ENCODE measurements around the gene C11orf58. TPM values are rescaled to one million over a fixed set of nuclear protein-coding genes. Genes with fewer than 3 reads are reported as not detected.

Gene C11orf58
- total RNA-seq, 1 donor from 2014 or later: 143 TPM

DNA sequence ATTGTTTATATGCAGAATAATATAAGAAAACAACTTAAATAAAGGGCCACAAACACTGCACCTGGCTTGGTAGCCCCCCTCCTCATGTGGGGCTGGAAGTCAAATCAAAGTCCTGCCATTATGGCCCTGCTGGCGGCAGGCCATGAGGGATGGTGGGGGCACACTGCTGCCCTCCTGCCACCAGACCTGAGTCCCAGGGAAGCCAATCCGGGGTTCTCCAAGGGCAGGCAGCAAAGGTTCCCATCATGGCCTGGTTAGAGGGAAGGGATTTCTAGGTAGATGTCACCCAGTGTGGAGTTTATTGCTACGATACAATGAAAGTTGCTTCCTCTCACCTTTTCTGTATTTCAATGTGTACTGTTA is 39.1 kb downstream of the C11orf58 start:
- Mint-ChIP-seq H3K27me3 (ENCODE audit: unreplicated experiment) (no peaks in the 10 kb centered on the region), H3K9me3 (ENCODE audit: unreplicated experiment) (no peaks in the 10 kb centered on the region), H3K4me1 (ENCODE audit: unreplicated experiment) (peaks cover 3% of the 10 kb centered on the region), H3K4me3 (ENCODE audit: unreplicated experiment) (no peak overlapping the region), H3K36me3 (ENCODE audit: unreplicated experiment) (peaks cover 2% of the 10 kb centered on the region), H3K27ac (ENCODE audit: unreplicated experiment) (no peak overlapping the region)
- peak; percentile 56 for DNase-seq (ENCODE audit: extremely low spot score, unreplicated experiment)
- TF ChIP-seq, protein P1, sequence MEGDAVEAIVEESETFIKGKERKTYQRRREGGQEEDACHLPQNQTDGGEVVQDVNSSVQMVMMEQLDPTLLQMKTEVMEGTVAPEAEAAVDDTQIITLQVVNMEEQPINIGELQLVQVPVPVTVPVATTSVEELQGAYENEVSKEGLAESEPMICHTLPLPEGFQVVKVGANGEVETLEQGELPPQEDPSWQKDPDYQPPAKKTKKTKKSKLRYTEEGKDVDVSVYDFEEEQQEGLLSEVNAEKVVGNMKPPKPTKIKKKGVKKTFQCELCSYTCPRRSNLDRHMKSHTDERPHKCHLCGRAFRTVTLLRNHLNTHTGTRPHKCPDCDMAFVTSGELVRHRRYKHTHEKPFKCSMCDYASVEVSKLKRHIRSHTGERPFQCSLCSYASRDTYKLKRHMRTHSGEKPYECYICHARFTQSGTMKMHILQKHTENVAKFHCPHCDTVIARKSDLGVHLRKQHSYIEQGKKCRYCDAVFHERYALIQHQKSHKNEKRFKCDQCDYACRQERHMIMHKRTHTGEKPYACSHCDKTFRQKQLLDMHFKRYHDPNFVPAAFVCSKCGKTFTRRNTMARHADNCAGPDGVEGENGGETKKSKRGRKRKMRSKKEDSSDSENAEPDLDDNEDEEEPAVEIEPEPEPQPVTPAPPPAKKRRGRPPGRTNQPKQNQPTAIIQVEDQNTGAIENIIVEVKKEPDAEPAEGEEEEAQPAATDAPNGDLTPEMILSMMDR (IDR thresholded peaks at IDR 0.05): no peak

DNA sequence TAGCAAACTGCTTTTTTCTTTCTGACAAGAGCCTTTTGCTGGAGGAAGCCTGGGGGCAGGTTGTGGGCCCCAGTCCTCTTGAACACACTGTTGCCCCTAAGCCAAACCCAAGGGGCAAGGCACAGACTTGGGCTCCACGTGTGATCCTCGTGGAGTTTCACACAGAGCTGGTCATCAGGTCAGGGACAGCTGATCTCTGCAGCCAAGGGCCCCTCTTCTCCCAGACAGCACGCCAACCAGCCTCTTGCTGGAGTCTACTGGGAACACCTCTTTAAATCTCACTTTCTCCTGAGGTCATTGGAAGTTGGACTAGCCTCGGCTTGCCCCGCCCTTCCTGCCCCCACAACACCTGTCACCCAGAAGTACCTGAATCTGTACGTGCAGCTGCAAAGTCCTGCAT is 39.8 kb downstream of the C11orf58 start:
- TF ChIP-seq, protein P1 (IDR thresholded peaks at IDR 0.05): no peak
- H3K4me3 Mint-ChIP-seq (ENCODE audit: unreplicated experiment): no peak overlapping the region
- H3K4me1 Mint-ChIP-seq (ENCODE audit: unreplicated experiment): peaks cover 3% of the 10 kb centered on the region
- DNase-seq (ENCODE audit: extremely low spot score, unreplicated experiment): peak; percentile 65
- H3K9me3 Mint-ChIP-seq (ENCODE audit: unreplicated experiment): no peaks in the 10 kb centered on the region
- H3K27me3 Mint-ChIP-seq (ENCODE audit: unreplicated experiment): no peaks in the 10 kb centered on the region
- H3K27ac Mint-ChIP-seq (ENCODE audit: unreplicated experiment): no peak overlapping the region
- peaks cover 2% of the 10 kb centered on the region for H3K36me3 Mint-ChIP-seq (ENCODE audit: unreplicated experiment)

DNA sequence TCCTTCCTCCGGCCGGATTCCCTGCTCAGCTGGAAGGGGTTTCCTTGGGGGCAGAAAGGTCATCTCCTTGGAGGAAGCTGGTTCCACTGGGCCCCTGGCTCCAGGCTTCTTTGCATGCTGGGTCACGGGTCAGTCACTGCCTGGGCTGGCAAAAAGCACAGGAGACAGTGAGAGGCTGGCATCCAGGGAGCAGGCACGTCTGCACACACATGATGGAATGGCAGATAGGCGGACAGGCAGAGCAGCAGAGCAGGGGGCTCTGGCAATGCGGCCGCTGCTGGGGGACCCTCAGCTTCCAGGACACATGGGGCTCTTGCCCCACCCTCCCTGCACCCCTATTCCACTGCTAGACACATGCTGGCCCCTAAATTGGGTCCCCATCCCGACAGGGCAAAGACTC is 40.4 kb downstream of the C11orf58 start:
- peak; percentile 78 for DNase-seq (ENCODE audit: extremely low spot score, unreplicated experiment)
- Mint-ChIP-seq H3K27ac (ENCODE audit: unreplicated experiment) (no peak overlapping the region), H3K4me3 (ENCODE audit: unreplicated experiment) (no peak overlapping the region), H3K27me3 (ENCODE audit: unreplicated experiment) (no peaks in the 10 kb centered on the region), H3K36me3 (ENCODE audit: unreplicated experiment) (peaks cover 2% of the 10 kb centered on the region), H3K4me1 (ENCODE audit: unreplicated experiment) (peaks cover 3% of the 10 kb centered on the region), H3K9me3 (ENCODE audit: unreplicated experiment) (no peaks in the 10 kb centered on the region)
- TF ChIP-seq, protein P1 (IDR thresholded peaks at IDR 0.05): no peak

DNA sequence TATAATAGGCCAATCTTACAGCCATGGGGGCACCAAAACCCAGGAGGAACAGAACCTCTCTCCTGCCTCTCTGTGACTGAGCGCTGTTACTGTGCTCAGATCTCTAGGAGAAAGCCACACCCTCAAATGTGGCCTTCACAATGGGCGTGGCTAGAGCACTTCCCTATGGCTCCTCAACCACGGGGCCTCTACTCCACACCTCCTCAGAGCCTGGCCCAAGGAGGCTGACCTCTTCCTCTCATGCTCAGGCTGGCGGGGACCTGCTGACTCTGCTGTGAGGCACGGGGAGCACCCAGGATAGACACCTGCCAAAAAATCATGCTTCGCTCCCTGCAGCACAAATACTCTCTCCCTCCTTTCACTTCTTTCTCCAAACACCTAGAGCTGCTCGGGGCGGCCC is 41.0 kb downstream of the C11orf58 start:
- H3K4me3 Mint-ChIP-seq (ENCODE audit: unreplicated experiment): no peak overlapping the region
- peaks cover 2% of the 10 kb centered on the region for H3K36me3 Mint-ChIP-seq (ENCODE audit: unreplicated experiment)
- no peaks in the 10 kb centered on the region for H3K9me3 Mint-ChIP-seq (ENCODE audit: unreplicated experiment)
- peaks cover 3% of the 10 kb centered on the region for H3K4me1 Mint-ChIP-seq (ENCODE audit: unreplicated experiment)
- DNase-seq (ENCODE audit: extremely low spot score, unreplicated experiment): peak; percentile 64
- TF ChIP-seq, protein P1 (IDR thresholded peaks at IDR 0.05): no peak
- H3K27me3 Mint-ChIP-seq (ENCODE audit: unreplicated experiment): no peaks in the 10 kb centered on the region
- H3K27ac Mint-ChIP-seq (ENCODE audit: unreplicated experiment): no peak overlapping the region

DNA sequence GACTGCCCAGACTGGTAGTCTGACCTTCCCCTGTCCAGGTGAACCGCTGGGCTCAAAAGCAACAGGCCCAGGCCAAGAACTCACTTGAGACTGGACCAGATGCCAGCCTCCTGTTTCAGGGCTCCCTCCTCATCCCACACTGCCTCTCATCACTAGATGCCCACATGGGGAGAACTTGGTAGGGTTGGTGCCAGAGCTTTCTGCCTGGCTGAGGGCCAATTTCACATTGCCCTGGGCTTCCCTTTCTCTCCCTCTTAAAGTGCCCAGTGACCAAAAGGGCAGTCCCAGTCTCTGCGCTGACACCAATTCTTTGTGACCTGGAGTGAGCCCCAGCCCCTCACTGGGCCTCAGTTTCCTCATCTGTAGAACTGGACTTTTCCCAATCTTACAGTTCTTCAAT is 41.7 kb downstream of the C11orf58 start:
- H3K36me3 Mint-ChIP-seq (ENCODE audit: unreplicated experiment): peaks cover 2% of the 10 kb centered on the region
- TF ChIP-seq, protein P1 (IDR thresholded peaks at IDR 0.05): no peak
- no peak overlapping the region for H3K4me3 Mint-ChIP-seq (ENCODE audit: unreplicated experiment)
- H3K4me1 Mint-ChIP-seq (ENCODE audit: unreplicated experiment): peaks cover 3% of the 10 kb centered on the region
- no peak overlapping the region for H3K27ac Mint-ChIP-seq (ENCODE audit: unreplicated experiment)
- H3K9me3 Mint-ChIP-seq (ENCODE audit: unreplicated experiment): no peaks in the 10 kb centered on the region
- DNase-seq (ENCODE audit: extremely low spot score, unreplicated experiment): no peak
- H3K27me3 Mint-ChIP-seq (ENCODE audit: unreplicated experiment): no peaks in the 10 kb centered on the region
